ENCODE results near the gene CYP2C18.

GRCh38 chr10:94762393-94762792 lies 78.9 kb downstream of the CYP2C18 start, which contains the start of gene CYP2C19:
- TF ChIP-seq CTCF (IDR thresholded peaks at IDR 0.05) (no peak), EP300 (IDR thresholded peaks at IDR 0.05) (no peak)

All from tibial nerve (tissue), 4 donors.